Astrocyte of the cerebellum (primary cell): Measurements from ENCODE around the gene PGAP2.
"Not testable (repeated sequence)": the region's sequence is repeated elsewhere in the genome, so short reads cannot be mapped to it uniquely, and the experiment has no call there.

ENCODE experiments used
- DNase-seq: peaks from one replicate; pipeline ENCODE4 v3.0.0-alpha.2; 2011; ENCODE audit warnings: low read depth
- H3K4me3 ChIP-seq: 2 replicates; pipeline ENCODE4 v1.5.1; 2011; ENCODE audit warnings: mild to moderate bottlenecking, low read depth, low read length, moderate library complexity
- CTCF ChIP-seq: IDR thresholded peaks from 2 replicates; pipeline ENCODE4 v1.5.1; 2012; ENCODE audit warnings: low read length, low read depth, moderate library complexity, mild to moderate bottlenecking; ENCODE audit errors: missing control alignments
- in situ Hi-C: cut with HindIII; loops from 2 replicates; pipeline ENCODE4 v1.10.0; 2017; ENCODE audit warnings: low sequenced_read_pairs

Gene PGAP2

GRCh38 chr11:3860375-3860774 lies 52.0 kb downstream of the PGAP2 start:
- in situ Hi-C loops = no loop called here
- no peak for DNase-seq
- H3K4me3 ChIP-seq = no peak overlapping the region
- no peak for TF ChIP-seq CTCF

- in situ Hi-C loops, H3K4me3 ChIP-seq, DNase-seq: not testable (repeated sequence)
Observed at GRCh38 chr11:3860898-3861393, 52.6 kb downstream of the PGAP2 start.

- TF ChIP-seq CTCF = no peak
- in situ Hi-C loops = no loop called here
- no peak for DNase-seq
- no peak overlapping the region for H3K4me3 ChIP-seq
Observed at GRCh38 chr11:3861683-3862082, 53.3 kb downstream of the PGAP2 start.

DNA sequence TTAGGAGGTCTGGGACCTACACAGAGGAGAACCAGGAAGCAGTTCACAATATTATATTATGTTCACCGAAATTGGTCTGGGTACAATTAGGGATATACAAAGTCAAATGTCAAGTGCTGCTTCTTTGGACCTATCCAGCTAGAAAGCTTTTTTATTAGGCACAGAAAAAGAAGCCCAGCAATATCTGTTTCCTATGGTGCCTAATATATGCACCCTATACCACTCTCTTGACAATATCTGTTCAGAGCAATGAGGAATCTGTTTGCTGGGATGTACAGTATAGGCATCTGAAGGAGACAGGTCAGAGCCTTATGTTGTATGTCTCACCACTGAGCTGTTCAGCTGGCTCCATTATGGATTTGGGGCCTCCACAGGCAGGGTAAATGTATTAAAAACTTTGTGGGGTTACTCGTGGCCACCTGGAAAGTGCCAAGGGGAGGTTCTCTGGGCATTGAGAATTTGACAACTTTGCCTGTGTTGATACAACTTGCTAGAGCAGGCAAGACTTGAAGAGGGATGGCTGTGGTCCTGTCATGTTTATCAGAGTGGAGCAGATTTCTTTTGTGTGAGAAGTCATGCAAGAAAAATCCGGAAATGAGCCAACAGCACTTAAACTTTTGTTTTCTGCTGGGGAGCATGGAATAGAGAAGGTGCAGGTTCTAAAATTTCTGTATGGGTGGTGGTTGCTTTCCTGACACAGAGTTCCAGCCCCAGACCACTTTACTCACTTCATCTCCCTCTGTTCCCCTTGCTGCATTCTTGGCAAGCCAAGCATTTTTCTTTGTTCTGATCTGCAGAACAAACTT lies 57.2 kb downstream of the PGAP2 start:
- in situ Hi-C loops = no loop called here
- TF ChIP-seq CTCF = no peak
- no peak overlapping the region for H3K4me3 ChIP-seq
- DNase-seq = no peak

GRCh38 chr11:3866206-3866605 lies 57.8 kb downstream of the PGAP2 start:
- no peak overlapping the region for H3K4me3 ChIP-seq
- no peak for DNase-seq
- no peak for TF ChIP-seq CTCF
- in situ Hi-C loops = no loop called here

DNA sequence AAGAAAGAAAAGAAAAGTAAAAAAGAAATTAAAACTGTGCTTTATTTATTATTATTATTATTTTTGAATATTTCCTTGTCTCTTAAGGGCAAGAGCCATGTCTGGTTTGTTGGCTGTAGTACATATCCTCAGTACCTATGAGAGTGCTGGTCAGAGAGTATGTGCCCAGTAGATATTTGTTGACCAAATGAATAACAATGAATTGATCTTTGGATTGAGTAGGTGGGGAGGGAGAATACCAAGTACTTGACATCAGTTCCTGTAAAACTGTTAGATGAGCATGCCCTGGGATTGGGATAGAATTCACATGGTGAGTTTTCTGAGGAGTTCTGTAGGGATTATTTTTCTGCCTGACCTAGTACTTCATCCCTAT lies 58.5 kb downstream of the PGAP2 start:
- no peak for TF ChIP-seq CTCF
- in situ Hi-C loops = no loop called here
- no peak overlapping the region for H3K4me3 ChIP-seq
- DNase-seq = no peak
